Measurements from ENCODE around the gene HLA-DOA. TPM values are rescaled to one million over a fixed set of nuclear protein-coding genes. Genes with fewer than 3 reads are reported as not detected.

The HLA-DOA gene
- total RNA-seq, 1 experiment from 2014 or later: 4.1 TPM

GRCh38 chr6:32971242-32971580 is 38.2 kb downstream of the HLA-DOA start:
- CTCF ChIA-PET: interaction anchor here (0.6 to 11.8 kb wide), 13 partner anchors 13 to 776 kb away, joined by 3 to 143 read pairs (median 7); partner anchors contain the start of genes HLA-DMA, HLA-DMB, HSD17B8 and PSMB9
- peaks cover 33% of the 10 kb centered on the region for H3K4me1 Mint-ChIP-seq (ENCODE audit: low read depth, unreplicated experiment)
- H3K27ac Mint-ChIP-seq (ENCODE audit: unreplicated experiment): peak overlapping the region; percentile 85
- peaks cover 96% of the 10 kb centered on the region for H3K36me3 Mint-ChIP-seq (ENCODE audit: insufficient read depth, unreplicated experiment)
- peak overlapping the region; percentile 77 for H3K4me3 Mint-ChIP-seq (ENCODE audit: low read depth, unreplicated experiment)
- H3K27me3 Mint-ChIP-seq (ENCODE audit: unreplicated experiment): no peaks in the 10 kb centered on the region
- no peak for DNase-seq
- no peak for TF ChIP-seq CTCF (IDR thresholded peaks at IDR 0.05; ENCODE audit: unreplicated experiment)
- H3K9me3 Mint-ChIP-seq (ENCODE audit: low read depth, unreplicated experiment): no peaks in the 10 kb centered on the region
- intact Hi-C loops (cut with micrococcal nuclease; ENCODE audit: unreplicated experiment): no loop called here
- BruUV-seq (replicated peaks): TSS peak; percentile 26

GRCh38 chr6:32970413-32971241 is 38.8 kb downstream of the HLA-DOA start:
- Mint-ChIP-seq H3K4me3 (ENCODE audit: low read depth, unreplicated experiment) (peak overlapping the region; percentile 77), H3K9me3 (ENCODE audit: low read depth, unreplicated experiment) (no peaks in the 10 kb centered on the region), H3K27me3 (ENCODE audit: unreplicated experiment) (no peaks in the 10 kb centered on the region), H3K4me1 (ENCODE audit: low read depth, unreplicated experiment) (peaks cover 33% of the 10 kb centered on the region), H3K36me3 (ENCODE audit: insufficient read depth, unreplicated experiment) (peaks cover 90% of the 10 kb centered on the region), H3K27ac (ENCODE audit: unreplicated experiment) (peak overlapping the region; percentile 85)
- CTCF ChIA-PET: interaction anchor here (0.7 to 11.8 kb wide), 7 partner anchors 14 to 132 kb away, joined by 3 to 143 read pairs (median 14); partner anchors contain the start of genes HLA-DMA, PSMB9, TAP1 and TAP2
- peak; percentile 93 for DNase-seq
- TF ChIP-seq CTCF (IDR thresholded peaks at IDR 0.05; ENCODE audit: unreplicated experiment): no peak
- intact Hi-C loops (cut with micrococcal nuclease; ENCODE audit: unreplicated experiment): no loop called here
- no TSS peak for BruUV-seq (replicated peaks)

GRCh38 chr6:32969685-32970412 is 39.5 kb downstream of the HLA-DOA start:
- CTCF ChIA-PET: interaction anchor here (0.5 to 11.8 kb wide), 8 partner anchors 15 to 784 kb away, joined by 3 to 143 read pairs (median 8); partner anchors contain the start of genes HLA-DMA, PSMB9, TAP1 and TAP2
- peaks cover 82% of the 10 kb centered on the region for H3K36me3 Mint-ChIP-seq (ENCODE audit: insufficient read depth, unreplicated experiment)
- no TSS peak for BruUV-seq (replicated peaks)
- no peaks in the 10 kb centered on the region for H3K27me3 Mint-ChIP-seq (ENCODE audit: unreplicated experiment)
- peak overlapping the region; percentile 77 for H3K4me3 Mint-ChIP-seq (ENCODE audit: low read depth, unreplicated experiment)
- peak; percentile 48 for TF ChIP-seq CTCF (IDR thresholded peaks at IDR 0.05; ENCODE audit: unreplicated experiment)
- DNase-seq: peak; percentile 93
- intact Hi-C loops (cut with micrococcal nuclease; ENCODE audit: unreplicated experiment): no loop called here
- peaks cover 33% of the 10 kb centered on the region for H3K4me1 Mint-ChIP-seq (ENCODE audit: low read depth, unreplicated experiment)
- no peaks in the 10 kb centered on the region for H3K9me3 Mint-ChIP-seq (ENCODE audit: low read depth, unreplicated experiment)
- H3K27ac Mint-ChIP-seq (ENCODE audit: unreplicated experiment): peak overlapping the region; percentile 85

- peaks cover 37% of the 10 kb centered on the region for H3K4me1 Mint-ChIP-seq (ENCODE audit: low read depth, unreplicated experiment)
- peak; percentile 74 for DNase-seq
- H3K9me3 Mint-ChIP-seq (ENCODE audit: low read depth, unreplicated experiment): no peaks in the 10 kb centered on the region
- intact Hi-C loops (cut with micrococcal nuclease; ENCODE audit: unreplicated experiment): no loop called here
- CTCF ChIA-PET: interaction anchor here (0.7 to 11.8 kb wide), 9 partner anchors 13 to 130 kb away, joined by 3 to 143 read pairs (median 7); partner anchors contain the start of genes HLA-DMA, PSMB9, TAP1 and TAP2
- TF ChIP-seq CTCF (IDR thresholded peaks at IDR 0.05; ENCODE audit: unreplicated experiment): no peak
- BruUV-seq (replicated peaks): no TSS peak
- peaks cover 75% of the 10 kb centered on the region for H3K36me3 Mint-ChIP-seq (ENCODE audit: insufficient read depth, unreplicated experiment)
- H3K27me3 Mint-ChIP-seq (ENCODE audit: unreplicated experiment): no peaks in the 10 kb centered on the region
- peak overlapping the region; percentile 77 for H3K4me3 Mint-ChIP-seq (ENCODE audit: low read depth, unreplicated experiment)
- peak overlapping the region; percentile 85 for H3K27ac Mint-ChIP-seq (ENCODE audit: unreplicated experiment)
These were observed 40.3 kb downstream of the HLA-DOA start for GRCh38 chr6:32968867-32969684.
